Karpas-422 (cell line): ENCODE measurements around the gene PTGFR. TPM values are rescaled to one million over a fixed set of nuclear protein-coding genes. Genes with fewer than 3 reads are reported as not detected.

Experiments
- DNase-seq: peaks from one replicate; pipeline ENCODE4 v3.0.0-alpha.2; 2015
- H2AFZ ChIP-seq: fragments of 200-600 bp; sonication (generic); 2 replicates; pipeline ENCODE4 v1.6.1; 2014; ENCODE audit warnings: antibody characterized with exemption, low read length, mixed read lengths
- H3K27ac ChIP-seq: fragments of 200-600 bp; sonication (generic); 2 replicates; pipeline ENCODE4 v1.5.1; 2014; ENCODE audit warnings: mild to moderate bottlenecking, low read length, moderate library complexity
- H3K27me3 ChIP-seq: fragments of 200-600 bp; sonication (generic); 2 replicates; pipeline ENCODE4 v1.6.1; 2014; ENCODE audit warnings: low read length, mixed read lengths
- H3K36me3 ChIP-seq: fragments of 200-600 bp; sonication (generic); 2 replicates; pipeline ENCODE4 v1.6.1; 2014; ENCODE audit warnings: low read length, mixed read lengths; ENCODE audit not compliant: insufficient read depth
- H3K4me1 ChIP-seq: fragments of 200-600 bp; sonication (generic); 2 replicates; pipeline ENCODE4 v1.6.1; 2014; ENCODE audit warnings: mild to moderate bottlenecking, low read length, mixed read lengths
- H3K4me2 ChIP-seq: fragments of 200-600 bp; sonication (generic); 2 replicates; pipeline ENCODE4 v1.6.1; 2014; ENCODE audit warnings: low read length, low read depth, mild to moderate bottlenecking; ENCODE audit not compliant: poor library complexity, severe bottlenecking
- H3K4me3 ChIP-seq: fragments of 200-600 bp; sonication (generic); 2 replicates; pipeline ENCODE4 v1.5.1; 2014; ENCODE audit warnings: mild to moderate bottlenecking, antibody characterized with exemption, low read length, mixed read lengths
- H3K79me2 ChIP-seq: fragments of 200-600 bp; sonication (generic); 2 replicates; pipeline ENCODE4 v1.6.1; 2014; ENCODE audit warnings: mild to moderate bottlenecking, low read length, mixed read lengths
- H3K9ac ChIP-seq: fragments of 200-600 bp; sonication (generic); 2 replicates; pipeline ENCODE4 v1.6.0; 2014; ENCODE audit warnings: low read length
- H3K9me2 ChIP-seq: fragments of 200-600 bp; sonication (generic), shearing (Covaris generic); replicated peaks from 2 replicates; pipeline ENCODE4 v1.6.0; 2014; ENCODE audit warnings: mild to moderate bottlenecking, low read length, moderate library complexity; ENCODE audit not compliant: insufficient read depth
- H3K9me3 ChIP-seq: fragments of 300-700, 200-600 bp; sonication (generic); 2 replicates; pipeline ENCODE4 v1.6.1; 2014; ENCODE audit warnings: low read length, mixed read lengths
- H4K20me1 ChIP-seq: fragments of 200-600 bp; sonication (generic); 2 replicates; pipeline ENCODE4 v1.6.1; 2014; ENCODE audit warnings: mild to moderate bottlenecking, antibody characterized with exemption, low read length, low read depth; ENCODE audit not compliant: insufficient read depth
- total RNA-seq: library from RNA; depleted of rRNA; stranded (reverse); fragments of >200 nt; shearing (Covaris generic); gene quantifications from 2 replicates; pipeline ENCODE4 v1.2.3, GENCODE V29; 2014; ENCODE audit warnings: low replicate concordance; rRNA removed

PTGFR gene, protein sequence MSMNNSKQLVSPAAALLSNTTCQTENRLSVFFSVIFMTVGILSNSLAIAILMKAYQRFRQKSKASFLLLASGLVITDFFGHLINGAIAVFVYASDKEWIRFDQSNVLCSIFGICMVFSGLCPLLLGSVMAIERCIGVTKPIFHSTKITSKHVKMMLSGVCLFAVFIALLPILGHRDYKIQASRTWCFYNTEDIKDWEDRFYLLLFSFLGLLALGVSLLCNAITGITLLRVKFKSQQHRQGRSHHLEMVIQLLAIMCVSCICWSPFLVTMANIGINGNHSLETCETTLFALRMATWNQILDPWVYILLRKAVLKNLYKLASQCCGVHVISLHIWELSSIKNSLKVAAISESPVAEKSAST
- not detected in 2 replicates for total RNA-seq

DNA sequence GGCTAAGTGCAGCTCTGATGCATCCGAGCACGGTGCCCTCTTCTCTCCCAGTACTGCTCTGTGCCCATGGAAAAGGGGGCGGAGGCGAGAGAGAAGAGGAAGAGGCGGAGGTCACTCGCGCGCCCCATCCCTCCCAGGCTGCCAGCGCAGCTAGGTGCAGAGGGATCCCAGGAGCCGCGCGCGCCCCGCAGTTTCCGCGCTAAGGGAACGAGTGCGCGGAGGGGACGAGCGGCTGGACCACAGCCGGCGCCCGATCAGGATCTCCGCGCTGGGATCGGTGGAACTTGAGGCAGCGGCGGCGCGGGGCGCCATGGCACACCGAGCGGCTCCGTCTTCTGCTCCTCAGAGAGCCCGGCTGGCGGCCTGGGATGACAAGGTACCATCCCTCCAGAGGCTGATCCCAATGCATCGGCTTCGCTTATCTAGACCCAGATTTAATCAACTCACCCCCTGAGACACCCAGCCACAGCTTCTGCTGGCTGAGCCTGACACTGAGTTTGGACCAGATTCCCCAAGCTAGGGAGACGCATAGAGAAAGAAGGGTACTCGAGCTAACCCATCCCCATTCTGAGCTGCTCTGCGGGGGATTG, at the start of gene PTGFR:
Gene PTGFR (plus strand): TSS at position 114 of the 590 bp plus-strand sequence. CDS start 1,770 bp downstream, outside the sequence.
- Histone ChIP-seq H3K79me2 (no peaks in the 10 kb centered on the region), H3K9me2 (no peaks in the 10 kb centered on the region; the same call in 1 of the 2 replicates), H4K20me1 (no peaks in the 10 kb centered on the region), H2AFZ (no peak within 1 kb of the TSS), H3K4me1 (no peaks in the 10 kb centered on the region), H3K9ac (no peak within 1 kb of the TSS), H3K9me3 (no peaks in the 10 kb centered on the region), H3K27me3 (no peaks in the 10 kb centered on the region), H3K27ac (no peak within 1 kb of the TSS), H3K36me3 (no peaks in the 10 kb centered on the region), H3K4me2 (no peak within 1 kb of the TSS), H3K4me3 (no peak within 1 kb of the TSS)
- DNase-seq: no peak

DNA sequence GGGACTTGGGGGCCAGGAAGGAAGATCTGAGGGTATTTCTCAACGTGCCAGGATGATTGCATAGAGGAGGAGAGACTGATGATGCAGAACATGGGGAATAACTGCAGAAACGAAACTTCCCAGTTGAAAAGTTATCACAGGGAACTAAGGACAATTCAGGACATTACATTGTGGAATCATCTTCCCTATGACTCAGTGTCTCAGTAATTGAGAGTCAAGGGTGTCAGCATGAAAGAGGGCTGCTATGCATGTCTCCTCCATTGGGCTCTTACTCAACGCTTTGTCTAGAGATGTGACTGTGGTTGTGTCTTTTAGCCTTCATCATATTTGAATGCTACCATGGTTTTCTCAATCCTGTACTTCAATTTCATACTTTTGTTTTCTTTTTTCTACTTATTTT, 48.9 kb upstream of the PTGFR start:
- Histone ChIP-seq H3K4me3 (no peak overlapping the region), H3K9me2 (no peaks in the 10 kb centered on the region), H3K4me2 (no peak overlapping the region), H3K9me3 (no peaks in the 10 kb centered on the region), H3K36me3 (no peaks in the 10 kb centered on the region), H4K20me1 (no peaks in the 10 kb centered on the region), H3K4me1 (no peaks in the 10 kb centered on the region), H3K9ac (no peak overlapping the region), H2AFZ (no peak overlapping the region), H3K79me2 (no peaks in the 10 kb centered on the region), H3K27me3 (no peaks in the 10 kb centered on the region), H3K27ac (no peak overlapping the region)
- DNase-seq: no peak

DNA sequence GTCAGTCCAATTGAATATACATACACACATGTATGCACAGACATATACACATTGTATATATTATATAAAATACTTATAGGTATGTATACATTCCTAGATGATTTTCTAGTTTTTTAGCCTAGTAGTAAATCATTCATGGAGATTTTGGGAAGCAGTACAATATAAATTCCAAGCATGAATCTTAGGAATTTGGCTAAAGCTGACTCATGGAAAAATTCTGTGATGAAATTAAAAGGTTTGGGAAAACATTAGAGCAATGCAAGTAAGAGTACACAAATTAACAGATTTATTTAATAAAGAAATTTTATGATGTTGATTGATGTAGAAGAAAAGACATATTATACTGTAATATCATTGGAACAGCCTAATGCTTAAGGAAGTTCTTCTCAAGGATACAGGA, 43.7 kb upstream of the PTGFR start:
- H3K9me3 ChIP-seq: no peaks in the 10 kb centered on the region
- H3K79me2 ChIP-seq: no peaks in the 10 kb centered on the region
- H3K9ac ChIP-seq: no peak overlapping the region
- H3K27me3 ChIP-seq: no peaks in the 10 kb centered on the region
- DNase-seq: no peak
- no peak overlapping the region for H2AFZ ChIP-seq
- no peaks in the 10 kb centered on the region for H3K4me1 ChIP-seq
- H3K9me2 ChIP-seq: no peaks in the 10 kb centered on the region
- no peaks in the 10 kb centered on the region for H4K20me1 ChIP-seq
- H3K4me3 ChIP-seq: no peak overlapping the region
- H3K4me2 ChIP-seq: no peak overlapping the region
- no peaks in the 10 kb centered on the region for H3K36me3 ChIP-seq
- no peak overlapping the region for H3K27ac ChIP-seq

DNA sequence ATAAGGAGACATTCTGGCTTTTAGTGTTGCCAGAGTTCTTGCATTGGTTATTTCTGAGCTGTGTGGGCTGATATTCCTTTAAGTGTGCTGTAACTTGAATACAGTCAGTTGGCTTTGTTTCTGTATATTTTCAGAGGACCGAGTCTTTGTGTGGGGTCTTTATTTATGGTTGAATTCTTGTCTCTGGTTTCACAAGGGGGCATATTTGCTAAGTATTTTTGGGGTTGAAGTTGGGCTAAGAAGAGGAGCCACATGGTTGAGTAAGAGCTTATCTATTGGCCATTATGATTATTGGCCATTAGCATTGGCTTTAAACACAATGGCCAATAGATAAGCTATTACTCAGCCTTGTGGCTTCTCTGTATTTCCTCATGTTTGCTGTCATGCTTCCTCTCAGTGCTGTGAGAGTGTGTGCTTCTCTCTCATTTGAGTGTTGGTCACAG, 26.3 kb upstream of the PTGFR start:
- Histone ChIP-seq H3K9ac (no peak overlapping the region), H3K9me2 (no peaks in the 10 kb centered on the region), H2AFZ (no peak overlapping the region), H3K9me3 (no peaks in the 10 kb centered on the region), H3K4me2 (no peak overlapping the region), H3K36me3 (no peaks in the 10 kb centered on the region), H4K20me1 (no peaks in the 10 kb centered on the region), H3K79me2 (no peaks in the 10 kb centered on the region), H3K27ac (no peak overlapping the region), H3K4me3 (no peak overlapping the region), H3K4me1 (no peaks in the 10 kb centered on the region), H3K27me3 (no peaks in the 10 kb centered on the region)
- no peak for DNase-seq

DNA sequence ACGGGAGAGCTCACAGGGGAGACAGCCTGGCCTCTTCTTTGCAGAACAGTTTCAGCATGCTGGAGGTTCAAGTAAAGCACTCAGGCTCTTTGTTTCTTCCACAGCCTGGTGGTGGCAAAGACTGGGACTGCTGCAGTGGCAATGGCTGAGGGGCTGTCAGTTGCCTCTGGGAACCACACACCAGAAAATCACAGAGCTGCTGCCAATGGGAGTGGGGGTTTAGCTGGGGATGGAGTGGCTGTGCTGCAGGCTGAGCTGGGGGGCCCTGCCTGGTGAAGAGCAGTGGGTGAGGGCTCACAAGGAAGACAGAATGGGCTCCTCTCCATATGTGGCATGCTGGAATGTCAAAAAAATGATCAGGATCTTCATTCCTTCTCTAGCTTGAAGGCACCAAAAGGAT, 25.6 kb upstream of the PTGFR start:
- no peak overlapping the region for H3K27ac ChIP-seq
- H4K20me1 ChIP-seq: no peaks in the 10 kb centered on the region
- H3K4me1 ChIP-seq: no peaks in the 10 kb centered on the region
- H3K4me3 ChIP-seq: no peak overlapping the region
- H3K4me2 ChIP-seq: no peak overlapping the region
- H3K36me3 ChIP-seq: no peaks in the 10 kb centered on the region
- no peaks in the 10 kb centered on the region for H3K9me2 ChIP-seq
- H3K9ac ChIP-seq: no peak overlapping the region
- no peaks in the 10 kb centered on the region for H3K79me2 ChIP-seq
- H3K27me3 ChIP-seq: no peaks in the 10 kb centered on the region
- no peaks in the 10 kb centered on the region for H3K9me3 ChIP-seq
- no peak for DNase-seq
- H2AFZ ChIP-seq: no peak overlapping the region

DNA sequence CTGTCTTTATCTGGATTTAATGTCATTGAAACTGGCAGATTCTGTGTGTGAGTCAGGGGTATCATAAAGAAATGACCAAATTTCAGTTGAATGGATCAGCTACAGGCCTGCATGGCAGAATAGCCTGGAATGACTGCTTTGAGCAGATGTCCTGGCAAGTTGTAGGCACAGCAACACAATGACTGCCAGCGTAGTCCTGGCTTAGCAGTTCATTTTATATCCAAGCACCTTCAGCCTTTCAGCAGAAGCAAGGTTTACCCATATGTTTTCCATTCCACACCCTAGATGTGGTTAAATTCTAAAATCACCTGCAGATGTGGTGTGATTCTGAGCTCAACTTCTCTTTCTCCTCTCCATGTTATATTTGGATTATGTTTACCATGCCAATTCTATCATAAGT, 22.3 kb upstream of the PTGFR start:
- no peaks in the 10 kb centered on the region for H3K9me3 ChIP-seq
- H4K20me1 ChIP-seq: no peaks in the 10 kb centered on the region
- no peaks in the 10 kb centered on the region for H3K36me3 ChIP-seq
- DNase-seq: no peak
- H3K9ac ChIP-seq: no peak overlapping the region
- no peak overlapping the region for H3K4me3 ChIP-seq
- no peaks in the 10 kb centered on the region for H3K9me2 ChIP-seq
- H3K4me1 ChIP-seq: no peaks in the 10 kb centered on the region
- H3K4me2 ChIP-seq: no peak overlapping the region
- no peak overlapping the region for H3K27ac ChIP-seq
- H3K79me2 ChIP-seq: no peaks in the 10 kb centered on the region
- H2AFZ ChIP-seq: no peak overlapping the region
- H3K27me3 ChIP-seq: no peaks in the 10 kb centered on the region

DNA sequence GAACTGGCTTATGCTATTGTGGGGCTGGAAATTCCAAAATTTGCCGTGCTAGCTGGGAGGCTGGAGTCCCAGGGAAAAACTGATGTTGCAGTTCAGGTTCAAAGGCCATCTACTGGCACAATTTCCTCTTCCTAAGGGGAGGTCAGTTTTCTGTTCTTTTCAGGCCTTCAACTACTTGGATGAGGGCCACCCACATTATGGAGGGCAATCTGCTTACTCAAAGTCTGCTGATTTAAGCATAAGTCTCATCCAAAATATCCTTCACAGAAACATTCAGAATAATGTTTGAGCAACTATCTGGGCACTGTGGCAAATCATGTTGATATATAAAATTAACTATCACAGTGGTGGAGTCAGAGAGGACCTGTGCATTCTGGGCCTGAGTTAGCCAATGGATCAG, 21.2 kb upstream of the PTGFR start:
- Histone ChIP-seq H3K79me2 (no peaks in the 10 kb centered on the region), H4K20me1 (no peaks in the 10 kb centered on the region), H3K27me3 (no peaks in the 10 kb centered on the region), H2AFZ (no peak overlapping the region), H3K9ac (no peak overlapping the region), H3K4me2 (no peak overlapping the region), H3K9me2 (no peaks in the 10 kb centered on the region), H3K9me3 (no peaks in the 10 kb centered on the region), H3K36me3 (no peaks in the 10 kb centered on the region), H3K4me3 (no peak overlapping the region), H3K27ac (no peak overlapping the region), H3K4me1 (no peaks in the 10 kb centered on the region)
- no peak for DNase-seq

DNA sequence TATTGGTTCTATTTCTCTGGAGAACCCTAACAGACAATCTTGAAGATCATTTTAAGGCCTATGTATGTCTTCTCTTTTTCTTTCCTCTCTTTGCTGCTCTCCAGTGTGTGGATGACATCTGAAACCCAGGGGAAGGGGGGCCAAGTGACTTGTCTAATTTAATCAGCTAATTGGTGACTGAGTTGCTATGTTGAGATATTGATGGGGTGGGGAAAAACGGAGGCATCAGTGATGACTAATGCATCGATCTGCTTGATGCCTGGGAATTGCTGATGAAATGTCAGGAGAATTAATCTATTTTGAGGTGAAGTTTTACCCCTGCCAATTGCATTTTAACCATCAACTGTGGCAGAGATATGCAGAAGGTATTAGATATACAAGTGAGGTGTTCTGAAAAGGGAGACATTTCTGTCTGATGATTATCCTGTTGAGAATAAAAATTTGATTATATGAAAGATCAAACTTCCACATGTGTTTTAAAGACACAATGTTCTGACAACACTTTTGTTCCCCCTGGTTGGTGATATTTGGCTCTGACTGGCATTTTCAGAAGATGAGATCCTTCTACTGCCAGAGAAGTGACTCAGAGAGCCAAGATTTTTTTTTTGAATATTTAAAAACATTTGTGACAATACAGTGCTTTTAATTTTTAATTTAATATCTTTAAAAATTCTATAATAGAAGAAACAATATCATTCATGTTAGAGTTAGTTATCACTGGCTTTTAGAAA, 18.7 kb upstream of the PTGFR start:
- Histone ChIP-seq H3K9me3 (no peaks in the 10 kb centered on the region), H3K27ac (no peak overlapping the region), H3K27me3 (no peaks in the 10 kb centered on the region), H3K4me2 (no peak overlapping the region), H4K20me1 (no peaks in the 10 kb centered on the region), H3K4me1 (no peaks in the 10 kb centered on the region), H3K9ac (no peak overlapping the region), H3K36me3 (no peaks in the 10 kb centered on the region), H3K4me3 (no peak overlapping the region), H3K9me2 (no peaks in the 10 kb centered on the region), H2AFZ (no peak overlapping the region), H3K79me2 (no peaks in the 10 kb centered on the region)
- DNase-seq: no peak
